ES-I3 (cell line): ENCODE results near the gene FHIP1A.

Experiments used
- H3K36me3 ChIP-seq: 2 replicates; pipeline ENCODE4 v1.6.1; 2013; ENCODE audit warnings: mild to moderate bottlenecking, low read length, control low read depth, moderate library complexity; ENCODE audit not compliant: insufficient read depth
- H3K4me1 ChIP-seq: 2 replicates; pipeline ENCODE4 v1.6.1; 2013; ENCODE audit warnings: mild to moderate bottlenecking, control low read depth, low read length; ENCODE audit not compliant: insufficient read depth
- H3K9ac ChIP-seq: 2 replicates; pipeline ENCODE4 v1.6.1; 2013; ENCODE audit warnings: low read depth, mild to moderate bottlenecking, low read length, moderate library complexity
- H3K9me3 ChIP-seq: 2 replicates; pipeline ENCODE4 v1.6.1; 2013; ENCODE audit warnings: mild to moderate bottlenecking, low read length, moderate library complexity; ENCODE audit not compliant: control insufficient read depth, insufficient read depth

The FHIP1A gene

DNA sequence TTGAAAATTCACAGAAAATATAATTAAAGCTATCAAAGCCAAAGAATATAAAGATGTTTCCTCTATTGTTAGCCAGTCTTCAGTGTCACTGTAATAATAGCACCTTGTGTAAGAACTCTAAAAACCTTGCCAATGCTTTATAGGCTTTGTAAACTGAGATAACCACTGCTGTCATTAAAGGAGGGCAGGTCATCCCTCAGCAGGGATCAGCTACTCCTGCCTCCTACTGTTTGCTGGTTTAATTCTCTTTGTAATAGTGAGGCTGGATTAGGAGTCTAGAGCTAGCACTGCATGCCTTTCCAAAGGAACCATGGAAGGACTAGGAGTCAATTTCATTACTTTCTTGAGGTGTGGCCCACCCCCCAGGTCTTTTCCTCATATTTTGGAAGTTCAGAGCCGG is 46.2 kb downstream of the FHIP1A start:
- no peaks in the 10 kb centered on the region for H3K36me3 ChIP-seq
- H3K4me1 ChIP-seq = peaks cover 15% of the 10 kb centered on the region
- no peak overlapping the region for H3K9ac ChIP-seq
- H3K9me3 ChIP-seq = no peaks in the 10 kb centered on the region

DNA sequence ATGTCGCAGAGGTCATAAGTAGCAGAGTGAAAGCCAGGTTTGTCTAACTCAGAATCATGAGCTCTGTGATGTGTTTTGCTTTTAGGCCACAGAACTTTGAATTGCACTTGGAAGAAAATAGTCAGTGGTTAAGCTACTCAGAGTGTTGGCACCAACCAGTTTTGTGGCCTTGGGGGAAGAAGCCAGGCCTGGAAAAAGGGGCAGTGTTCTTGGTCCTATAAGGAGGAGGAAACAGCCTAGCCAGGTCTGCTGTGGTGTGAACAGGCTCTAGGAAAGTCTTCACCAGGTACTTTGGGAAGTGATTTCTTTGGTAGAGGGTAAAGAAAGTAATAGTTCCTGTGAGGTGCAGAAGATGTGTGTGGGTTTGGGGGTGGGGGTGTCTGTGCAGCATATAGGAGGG is 49.2 kb downstream of the FHIP1A start:
- Histone ChIP-seq H3K4me1 (peaks cover 15% of the 10 kb centered on the region), H3K9ac (no peak overlapping the region), H3K36me3 (no peaks in the 10 kb centered on the region), H3K9me3 (no peaks in the 10 kb centered on the region)
